Heart left ventricle (tissue), 16 donors: ENCODE data around the gene ARHGAP40. TPM values are rescaled to one million over a fixed set of nuclear protein-coding genes. Genes with fewer than 3 reads are reported as not detected.

ENCODE experiments used
- ATAC-seq, 4 donors: fragments of 200-7000 bp; cut with Tn5 transposase; one replicate each; pipeline ENCODE4 v1.9.1; 2020 to 2022; ENCODE audit warnings: moderate library complexity in 4 of 4, mild to moderate bottlenecking in 3 of 4, moderate number of reproducible peaks in 1 of 4
- DNase-seq, 5 donors: peaks; one replicate each; pipeline ENCODE4 v3.0.0-alpha.2; 2020
- H3K27ac ChIP-seq, 12 donors: fragments of 200-600 bp; sonication (generic) in 4 of 12; one replicate each; pipeline versions ENCODE4 v1.5.0 to v1.8.0; 2016 to 2022; ENCODE audit warnings: mild to moderate bottlenecking in 2 of 12
- H3K27me3 ChIP-seq, 9 donors: fragments of 200-600 bp; sonication (generic) in 2 of 9; one replicate each; pipeline versions ENCODE4 v1.5.1 to v1.8.0; 2016 to 2022; ENCODE audit warnings: mild to moderate bottlenecking in 3 of 9
- H3K36me3 ChIP-seq, 9 donors: fragments of 200-600 bp; sonication (generic) in 2 of 9; one replicate each; pipeline versions ENCODE4 v1.5.0 to v1.8.0; 2018 to 2022; ENCODE audit warnings: mild to moderate bottlenecking in 2 of 9
- H3K4me1 ChIP-seq, 12 donors: fragments of 200-600 bp; sonication (generic) in 4 of 12; one replicate each; pipeline versions ENCODE4 v1.5.0 to v1.8.0; 2016 to 2022; ENCODE audit warnings: mild to moderate bottlenecking in 3 of 12
- H3K4me3 ChIP-seq, 12 donors: fragments of 200-600 bp; sonication (generic) in 4 of 12; one replicate each; pipeline versions ENCODE4 v1.5.0 to v1.8.0; 2017 to 2022; ENCODE audit warnings: mild to moderate bottlenecking in 9 of 12, moderate library complexity in 4 of 12
- H3K9me3 ChIP-seq, 12 donors: fragments of 200-600 bp; sonication (generic) in 4 of 12; one replicate each; pipeline versions ENCODE4 v1.5.0 to v1.8.0; 2016 to 2022; ENCODE audit warnings: mild to moderate bottlenecking in 1 of 12
- POLR2A ChIP-seq, 2 donors: fragments of 450-650 bp; IDR thresholded peaks; one replicate each; pipeline ENCODE4 v1.6.1; 2017; ENCODE audit warnings: antibody characterized with exemption in 2 of 2, mild to moderate bottlenecking in 2 of 2, moderate library complexity in 2 of 2
- WGBS, 4 donors: extraction: QIAGEN DNeasy Blood & Tissue Kit in 2 of 4; methylation state at CpG; one replicate each; pipeline versions ENCODE4 v1.1.5 to v1.1.7; 2013 to 2018; 5-methylcytosine and 5-hydroxymethylcytosine counted together
- intact Hi-C, 10 donors: fragments of 100-400 bp; cut with DNase I; formaldehyde crosslinking; loops; one replicate each; pipeline versions ENCODE4 v1.11.1 to v1.14.2; 2022
- polyA plus RNA-seq, 2 donors: library from polyadenylated mRNA; stranded (reverse); fragments of 200-250 nt; gene quantifications; one replicate each; pipeline ENCODE4 v1.2.3, GENCODE V29; 2013
- total RNA-seq, 9 donors: library from RNA; depleted of rRNA in 2 of 9; stranded (reverse); fragments of >200 nt in 2 of 9; fragmentation: NEBNext Ultra II Directional in 3 of 9; extraction: Animal tissue kit (Norgen Biotek cat#: 25700) in 3 of 9; gene quantifications; one replicate each; pipeline versions ENCODE4 v1.1.0 to v1.2.4, GENCODE V29; 2016 to 2023
- TF ChIP-seq, protein P1 (sequence below), 12 donors: fragments of 200-600 bp; sonication (generic) in 4 of 12; IDR thresholded peaks; one replicate each; pipeline versions ENCODE4 v1.5.0 to v1.8.0; 2018 to 2022; ENCODE audit warnings: antibody characterized with exemption in 12 of 12, mild to moderate bottlenecking in 5 of 12
- donor health status: ischemic (EF 13 %, LVEDD 7.1; RV severe dilation, severe dysfunction).
- donor health status: healthy with polysubstance abuse.
- donor health status: DM: no; HTN: yes; CAD: no.
- donor health status: DM: no; HTN: no; CAD: no.
- donor health status: ischemic (EF 25% LVEDD 6.9; RV normal size, moderate dysfunction).
- donor health status: ischemic (EF 25% LVEDD 5.7; RV mildly dilated, moderate dysfunction).
- donor health status: healthy.
- donor health status: DM: yes; HTN: yes; CAD: no.
- donor health status: ischemic (EF 35%, LVEDD 5.7; RV mildly dilated, moderate dysfunction).
- donor health status: nonischemic (EF 11% LVEDD 7.7; RV severe dilation, severe dysfunction).
- donor health status: DM: yes; HTN: yes; CAD: no.
- donor health status: PGD.
- donor health status: ischemic (EF 29% LVEDD 5.4; RV normal size, mild dysfunction).
- donor health status: nonischemic (EF 23%, LVEDD 6.1; RV moderate dilation, normal function).

The ARHGAP40 gene
- total and polyA plus RNA-seq, 11 donors, result 0.03 TPM; not detected in 10

DNA sequence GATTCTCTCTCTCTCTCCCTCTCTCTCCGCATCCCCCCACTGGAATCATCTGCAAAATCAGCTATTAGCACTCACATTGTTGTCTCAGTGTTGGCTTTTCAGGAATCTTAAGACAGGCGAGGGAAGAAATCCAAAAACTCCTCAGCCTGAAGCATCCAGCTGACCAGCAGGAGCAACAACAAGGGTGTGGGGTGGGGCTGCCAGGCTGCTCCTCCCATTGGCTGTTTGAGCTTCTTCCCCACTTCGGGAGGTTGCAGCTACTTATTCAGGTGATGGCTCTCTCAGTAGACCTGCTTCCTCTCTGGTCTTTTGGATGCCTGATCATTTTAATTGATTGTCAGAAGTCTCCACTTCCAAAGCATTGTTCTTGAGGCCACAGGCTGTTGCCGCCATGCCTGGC, 98.5 kb downstream of the ARHGAP40 start:
- no peak for DNase-seq
- Histone ChIP-seq H3K36me3 (no peaks in the 10 kb centered on the region), H3K9me3 (no peaks in the 10 kb centered on the region), H3K27me3 (peaks cover 0 to 43% (median 9%) of the 10 kb centered on the region in 9 donors), H3K27ac (no peak overlapping the region), H3K4me3 (no peak overlapping the region), H3K4me1 (no peaks in the 10 kb centered on the region)
- intact Hi-C loops, result no loop called here
- TF ChIP-seq, protein P1, sequence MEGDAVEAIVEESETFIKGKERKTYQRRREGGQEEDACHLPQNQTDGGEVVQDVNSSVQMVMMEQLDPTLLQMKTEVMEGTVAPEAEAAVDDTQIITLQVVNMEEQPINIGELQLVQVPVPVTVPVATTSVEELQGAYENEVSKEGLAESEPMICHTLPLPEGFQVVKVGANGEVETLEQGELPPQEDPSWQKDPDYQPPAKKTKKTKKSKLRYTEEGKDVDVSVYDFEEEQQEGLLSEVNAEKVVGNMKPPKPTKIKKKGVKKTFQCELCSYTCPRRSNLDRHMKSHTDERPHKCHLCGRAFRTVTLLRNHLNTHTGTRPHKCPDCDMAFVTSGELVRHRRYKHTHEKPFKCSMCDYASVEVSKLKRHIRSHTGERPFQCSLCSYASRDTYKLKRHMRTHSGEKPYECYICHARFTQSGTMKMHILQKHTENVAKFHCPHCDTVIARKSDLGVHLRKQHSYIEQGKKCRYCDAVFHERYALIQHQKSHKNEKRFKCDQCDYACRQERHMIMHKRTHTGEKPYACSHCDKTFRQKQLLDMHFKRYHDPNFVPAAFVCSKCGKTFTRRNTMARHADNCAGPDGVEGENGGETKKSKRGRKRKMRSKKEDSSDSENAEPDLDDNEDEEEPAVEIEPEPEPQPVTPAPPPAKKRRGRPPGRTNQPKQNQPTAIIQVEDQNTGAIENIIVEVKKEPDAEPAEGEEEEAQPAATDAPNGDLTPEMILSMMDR (IDR thresholded peaks at IDR 0.05), result no peak
- TF ChIP-seq POLR2A (IDR thresholded peaks at IDR 0.05), result no peak
- WGBS, 4 donors, result 44 to 47% (median 46%) methylated on average over 4 of the region's 4 CpGs
- no peak for ATAC-seq

Other genes starting within 250 kb of the ARHGAP40 start
- 10 to 100 TPM in 2 of 9 donors, 1 to 10 TPM in 7; 2.9 to 20.2 (median 5.4) TPM for gene SNHG17, start 166.5 kb upstream of the ARHGAP40 start, total RNA-seq
- gene SNHG17, start 166.5 kb upstream of the ARHGAP40 start, polyA plus RNA-seq, result 10 to 100 TPM in 1 of 2 donors, 1 to 10 TPM in 1; 8.2 to 11.1 TPM
- 10 to 100 TPM; 19.7 to 31.4 (median 26.2) TPM for gene RALGAPB, start 129.0 kb upstream of the ARHGAP40 start, total RNA-seq
- gene RALGAPB, start 129.0 kb upstream of the ARHGAP40 start, polyA plus RNA-seq, result 10 to 100 TPM in 1 of 2 donors, 1 to 10 TPM in 1; 7.6 to 18.4 TPM
- gene ADIG, start 20.6 kb upstream of the ARHGAP40 start, total RNA-seq, result not detected
- gene ADIG, start 20.6 kb upstream of the ARHGAP40 start, polyA plus RNA-seq, result not detected
- not detected for gene SLC32A1, start 122.7 kb downstream of the ARHGAP40 start, total RNA-seq
- not detected for gene SLC32A1, start 122.7 kb downstream of the ARHGAP40 start, polyA plus RNA-seq
- 1 to 10 TPM; 2.3 to 4.1 (median 3.5) TPM for gene ACTR5, start 146.7 kb downstream of the ARHGAP40 start, total RNA-seq
- gene ACTR5, start 146.7 kb downstream of the ARHGAP40 start, polyA plus RNA-seq, result 1 to 10 TPM; 2.4 to 6.4 TPM
- gene PPP1R16B, start 203.9 kb downstream of the ARHGAP40 start, total RNA-seq, result 10 to 100 TPM in 1 of 9 donors, 1 to 10 TPM in 8; 3.4 to 11.8 (median 6.9) TPM
- gene PPP1R16B, start 203.9 kb downstream of the ARHGAP40 start, polyA plus RNA-seq, result 10 to 100 TPM in 1 of 2 donors, 1 to 10 TPM in 1; 1.9 to 12.2 TPM